GM18858 (cell line): ENCODE measurements around the gene PRR23E.

Source experiments
- ATAC-seq: cut with Tn5 transposase; IDR thresholded peaks from one replicate; pipeline ENCODE4 v1.9.1; 2021; ENCODE audit not compliant: unreplicated experiment

PRR23E gene

GRCh38 chr3:127192576-127193232, at the start of gene PRR23E:
Gene PRR23E (plus strand): TSS chr3:127193131. CDS start chr3:127196686, 3,555 bp downstream.
- ATAC-seq: no peak

GRCh38 chr3:127143172-127143571, 49.8 kb upstream of the PRR23E start:
- no peak for ATAC-seq

GRCh38 chr3:127144631-127145030, 48.3 kb upstream of the PRR23E start:
- no peak for ATAC-seq

GRCh38 chr3:127145266-127145665, 47.7 kb upstream of the PRR23E start:
- no peak for ATAC-seq

- no peak for ATAC-seq
Measured at GRCh38 chr3:127147291-127147885, 45.5 kb upstream of the PRR23E start.

- no peak for ATAC-seq
Measured at GRCh38 chr3:127149621-127150310, 43.2 kb upstream of the PRR23E start.

- no peak for ATAC-seq
Measured at GRCh38 chr3:127150513-127151250, 42.2 kb upstream of the PRR23E start.

GRCh38 chr3:127151251-127151564, 41.7 kb upstream of the PRR23E start:
- no peak for ATAC-seq

GRCh38 chr3:127151992-127152650, 40.8 kb upstream of the PRR23E start:
- ATAC-seq: no peak

- no peak for ATAC-seq
Measured at GRCh38 chr3:127152684-127153505, 40.0 kb upstream of the PRR23E start.

GRCh38 chr3:127153506-127153815, 39.5 kb upstream of the PRR23E start:
- ATAC-seq: no peak

GRCh38 chr3:127156338-127157050, 36.4 kb upstream of the PRR23E start:
- no peak for ATAC-seq

GRCh38 chr3:127157171-127157828, 35.6 kb upstream of the PRR23E start:
- ATAC-seq: no peak

GRCh38 chr3:127158614-127159229, 34.2 kb upstream of the PRR23E start:
- no peak for ATAC-seq

- no peak for ATAC-seq
Measured at GRCh38 chr3:127159543-127159942, 33.4 kb upstream of the PRR23E start.

GRCh38 chr3:127161236-127161635, 31.7 kb upstream of the PRR23E start:
- no peak for ATAC-seq

GRCh38 chr3:127161973-127162579, 30.9 kb upstream of the PRR23E start:
- ATAC-seq: no peak

GRCh38 chr3:127162947-127163645, 29.8 kb upstream of the PRR23E start:
- ATAC-seq: no peak
